HG03442 (cell line): ENCODE results near the gene SMYD3.
A peak's percentile ranks its signal among the peaks of the same experiment; 100 is the strongest.

Experiments
- ATAC-seq: cut with Tn5 transposase; IDR thresholded peaks from one replicate; pipeline ENCODE4 v1.9.1; 2021; ENCODE audit warnings: mild to moderate bottlenecking, moderate library complexity; ENCODE audit not compliant: unreplicated experiment

The SMYD3 gene

DNA sequence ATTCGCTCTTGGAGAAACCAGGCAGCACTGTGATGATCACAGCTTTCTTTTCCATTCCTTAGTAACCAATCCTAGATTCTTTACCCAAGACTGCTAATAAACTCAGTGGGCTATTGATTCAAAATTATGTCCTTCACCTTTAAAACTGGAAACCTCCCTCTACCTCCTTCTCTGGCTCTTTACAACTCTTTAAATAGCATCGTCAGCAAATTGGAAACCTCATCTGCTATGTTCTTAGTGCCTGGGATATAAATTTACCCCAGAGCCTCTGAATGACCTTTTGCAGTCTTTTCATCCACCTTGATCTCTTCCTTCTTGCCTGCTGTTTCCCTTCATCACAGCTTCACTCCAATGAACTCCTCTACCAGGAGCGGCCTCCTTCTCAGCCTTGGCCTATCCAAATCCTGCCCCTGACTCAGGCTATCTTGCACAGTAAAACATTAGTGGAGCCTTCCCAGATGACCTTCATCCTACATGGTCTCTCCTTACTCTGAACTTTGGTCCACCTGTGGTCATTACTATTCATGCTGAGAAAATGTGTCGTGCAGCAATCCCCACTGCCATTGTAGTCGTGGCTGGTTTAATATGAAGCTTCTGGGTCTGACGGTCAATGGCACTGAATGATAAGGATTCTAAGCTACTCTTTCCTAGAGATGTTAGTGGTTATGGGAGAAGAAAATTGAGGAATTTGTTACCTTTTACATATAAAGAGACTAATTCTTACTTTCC lies 644.1 kb downstream of the SMYD3 start:
- no peak for ATAC-seq

DNA sequence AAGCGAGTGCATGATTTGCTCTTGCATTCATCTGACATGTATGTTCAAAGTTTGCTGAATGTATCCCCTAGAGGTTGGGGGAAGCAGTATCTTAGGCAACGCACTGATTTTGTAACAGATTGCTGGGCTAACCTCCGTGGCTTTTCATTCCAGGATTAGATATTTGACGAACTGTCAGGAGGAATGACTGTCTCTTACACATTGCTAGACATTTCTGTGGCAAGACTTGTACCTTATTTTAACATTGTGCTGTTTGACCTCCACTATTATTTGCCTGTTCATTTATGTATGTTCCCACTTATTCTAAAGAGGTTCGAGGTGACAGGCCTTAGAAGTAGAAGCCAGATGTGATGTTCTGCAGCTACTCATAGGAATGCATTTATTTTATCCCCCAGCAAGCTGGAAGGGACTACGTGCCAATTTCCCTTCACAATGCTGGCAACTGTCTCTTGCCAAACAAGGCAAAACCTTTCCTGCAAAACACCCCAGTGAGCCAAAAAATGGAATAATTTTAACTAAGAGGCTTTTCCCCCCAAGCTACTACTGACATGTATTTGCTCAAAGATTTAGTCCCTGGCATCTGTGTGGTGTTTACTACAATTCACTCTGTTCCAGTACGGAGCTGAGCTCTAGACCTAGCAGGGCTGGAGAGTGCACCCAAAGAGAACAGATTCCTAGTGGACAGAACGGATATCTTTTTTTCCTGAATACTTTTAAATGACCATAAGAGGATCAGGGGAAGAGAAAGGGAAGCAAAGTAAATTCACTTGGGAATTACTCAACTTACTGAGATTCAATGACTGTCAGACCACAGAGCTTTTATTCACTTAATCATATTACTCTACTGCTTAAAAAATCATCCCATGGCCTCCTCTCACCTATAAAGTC lies 646.2 kb downstream of the SMYD3 start:
- no peak for ATAC-seq

DNA sequence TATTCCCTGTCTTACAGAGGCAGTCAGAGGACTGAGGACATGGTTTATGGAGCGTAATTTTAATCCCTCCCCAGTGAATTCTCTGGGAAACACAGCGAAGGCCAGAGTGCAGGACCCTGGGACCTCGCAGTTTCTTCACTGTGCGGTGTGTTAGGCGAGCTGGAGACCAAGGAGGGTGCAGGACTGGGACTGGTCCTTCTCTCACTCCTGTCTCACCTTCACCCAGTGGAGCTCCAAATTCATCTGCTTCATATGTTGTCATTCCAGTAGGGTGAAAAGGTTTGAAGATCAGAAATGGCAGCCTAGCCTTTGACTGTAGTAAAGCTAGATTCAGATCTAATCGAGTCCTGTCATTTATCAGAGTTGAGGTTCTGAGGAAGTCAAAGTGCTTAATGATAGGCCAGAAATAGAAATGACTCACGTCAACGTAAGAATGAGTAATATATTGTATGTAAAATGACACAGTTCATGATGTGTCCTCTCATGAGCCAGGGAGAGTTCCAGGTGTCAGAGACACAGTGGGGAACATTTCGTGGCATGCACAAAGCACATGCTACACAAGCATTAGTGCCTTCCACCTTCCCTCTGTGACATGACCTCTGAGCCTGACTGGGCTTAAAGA lies 647.5 kb downstream of the SMYD3 start:
- no peak for ATAC-seq

DNA sequence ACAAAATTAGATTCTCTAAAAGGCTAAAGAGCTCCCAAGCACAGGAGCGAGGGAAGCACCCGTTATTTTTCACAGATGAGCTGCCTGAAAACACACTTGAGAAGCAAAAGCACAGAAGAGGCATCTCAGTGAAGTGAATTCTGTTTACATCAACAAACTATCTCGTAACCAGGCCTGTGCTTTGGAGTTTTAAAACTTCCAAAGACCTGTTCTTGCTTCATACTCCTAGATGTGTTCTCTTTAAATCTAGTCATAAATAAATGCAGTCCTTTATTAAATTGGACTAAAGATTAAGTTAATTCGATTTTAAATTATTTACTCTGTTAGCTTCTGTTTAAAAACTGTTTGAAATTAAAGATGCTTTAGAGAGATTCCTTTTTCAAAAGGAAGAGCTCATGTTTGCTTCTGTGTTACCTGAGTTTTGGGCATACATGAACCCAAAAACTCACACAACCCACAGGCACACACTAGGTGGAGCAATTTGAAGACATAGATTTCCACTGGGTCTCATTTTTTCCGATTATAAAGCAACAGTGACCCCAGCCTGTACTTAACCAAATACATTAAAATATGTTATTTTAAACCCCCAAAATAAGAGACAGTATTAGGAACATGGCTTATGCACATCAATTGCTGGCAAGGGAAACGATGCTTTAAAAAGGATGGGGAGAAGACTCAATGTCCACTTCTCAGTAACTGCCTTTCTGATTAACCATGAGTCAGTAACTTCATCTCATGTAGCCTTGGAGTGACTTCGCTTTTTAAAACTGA lies 648.2 kb downstream of the SMYD3 start:
- ATAC-seq = no peak

DNA sequence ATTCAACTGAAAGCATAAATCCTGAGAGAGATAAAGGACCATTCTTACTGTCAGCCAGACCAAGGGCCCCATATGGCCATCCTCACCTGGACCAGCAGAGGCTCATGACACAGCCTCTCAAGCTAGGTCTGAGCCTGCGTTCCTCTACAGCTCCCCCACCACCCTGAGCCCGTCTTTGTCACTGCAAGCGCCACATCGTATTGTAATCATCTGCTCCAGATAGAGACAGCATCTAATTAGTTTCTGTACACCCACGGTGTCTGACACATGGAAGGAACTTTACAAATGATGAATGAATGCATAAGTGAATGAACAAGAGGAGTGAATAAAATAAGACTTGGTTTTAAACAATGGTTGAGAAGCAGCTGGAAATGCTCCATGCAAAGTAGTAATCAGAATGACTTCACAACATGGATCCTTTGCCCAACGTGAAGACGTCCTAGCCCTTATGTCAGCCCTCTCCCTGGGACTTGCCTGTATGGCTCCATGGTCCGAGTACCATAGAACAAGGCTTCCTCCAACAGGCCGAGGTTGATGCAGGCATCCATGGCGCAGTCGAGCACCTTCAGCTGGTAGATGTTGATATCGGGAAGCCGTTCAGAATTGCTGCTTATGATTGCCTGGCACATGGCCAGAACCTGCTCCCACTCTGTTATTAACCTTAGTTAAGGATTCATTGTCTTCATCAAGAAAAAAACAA lies 648.9 kb downstream of the SMYD3 start:
- ATAC-seq = no peak

DNA sequence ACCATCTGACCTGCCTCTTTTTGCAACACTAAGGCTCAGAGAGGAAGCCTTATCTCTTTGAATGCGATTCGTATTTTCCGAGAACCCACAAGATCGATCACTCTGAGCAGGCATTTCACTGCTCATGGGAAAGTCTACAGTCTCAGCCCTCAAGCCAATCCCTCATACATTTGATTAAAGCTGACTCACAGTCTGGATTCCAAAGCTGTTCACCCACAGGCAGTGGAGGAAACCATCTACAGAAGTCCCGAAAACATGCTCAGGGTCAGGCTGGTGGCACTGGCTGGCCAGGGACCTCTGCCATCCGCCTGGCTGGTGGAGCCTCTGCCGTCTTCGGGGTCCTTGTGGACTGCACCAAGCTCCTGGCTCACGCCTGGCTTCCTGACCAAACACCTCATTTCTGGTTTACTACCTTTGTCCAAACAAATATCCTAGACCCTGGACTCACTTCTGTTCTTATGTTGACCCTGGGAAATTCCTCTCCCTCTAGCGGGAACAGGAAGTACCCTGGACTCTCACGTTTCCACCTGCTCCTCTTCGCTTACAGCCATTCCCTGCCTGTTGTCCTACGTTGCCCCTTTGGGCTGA lies 650.0 kb downstream of the SMYD3 start:
- no peak for ATAC-seq

DNA sequence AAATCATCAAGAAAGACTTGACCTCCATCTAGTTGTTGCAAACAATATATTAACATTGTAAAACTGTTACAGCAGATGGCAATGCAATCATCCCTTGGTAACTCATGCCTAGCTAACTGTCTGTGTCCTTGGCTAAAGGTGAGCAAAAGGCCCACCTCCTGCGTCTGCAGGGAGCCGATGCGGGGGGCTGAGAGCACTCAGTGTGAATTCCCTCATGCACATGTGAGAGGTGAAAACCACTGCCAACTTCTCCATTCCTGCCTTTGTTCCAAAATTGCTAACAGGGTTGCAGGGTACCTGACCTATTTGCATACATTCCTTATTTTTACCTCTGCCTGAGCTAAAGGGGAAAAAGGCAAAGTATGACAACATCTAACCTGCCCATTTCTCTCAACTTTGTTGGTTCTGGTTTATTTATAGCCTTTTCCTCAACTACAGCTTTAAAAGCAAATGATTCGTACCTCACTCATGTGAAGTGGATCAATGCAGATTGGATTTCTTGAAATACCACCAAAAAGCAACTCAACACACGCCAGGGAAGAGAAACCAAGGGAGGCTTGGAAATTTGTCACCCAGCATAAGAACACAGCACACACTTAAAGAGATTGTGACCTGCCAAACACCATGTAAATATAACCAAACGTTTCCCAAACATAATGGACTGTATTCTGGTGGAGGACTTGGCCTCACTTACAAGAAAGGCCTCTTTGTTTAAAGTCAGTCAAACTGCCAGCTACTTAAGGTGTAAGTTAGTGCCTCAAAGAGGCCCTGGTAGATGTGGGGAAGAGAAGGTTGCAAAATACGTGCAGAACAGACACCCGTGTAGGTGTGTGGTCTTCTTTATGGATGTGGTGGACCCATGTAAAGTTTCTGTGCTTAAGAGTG lies 651.0 kb downstream of the SMYD3 start:
- ATAC-seq = no peak

DNA sequence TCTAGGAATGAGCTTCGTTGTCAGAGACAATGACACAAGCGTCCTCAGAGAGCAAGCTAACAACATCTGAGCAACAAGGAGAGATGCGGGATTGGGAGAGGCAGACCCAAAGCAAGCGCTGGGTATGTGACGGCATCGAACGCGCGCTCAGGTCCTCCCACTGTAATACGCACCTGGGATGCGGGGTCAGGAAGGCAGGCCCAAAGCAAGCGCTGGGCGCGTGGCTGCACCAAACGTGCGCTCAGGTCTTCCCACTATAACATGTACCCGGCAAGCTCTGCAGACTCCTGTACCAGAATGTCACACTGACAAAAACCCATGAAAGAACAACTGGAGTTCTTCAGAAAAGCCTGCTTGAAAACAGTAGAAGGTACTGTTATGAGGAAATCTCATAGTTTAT lies 653.8 kb downstream of the SMYD3 start:
- no peak for ATAC-seq

DNA sequence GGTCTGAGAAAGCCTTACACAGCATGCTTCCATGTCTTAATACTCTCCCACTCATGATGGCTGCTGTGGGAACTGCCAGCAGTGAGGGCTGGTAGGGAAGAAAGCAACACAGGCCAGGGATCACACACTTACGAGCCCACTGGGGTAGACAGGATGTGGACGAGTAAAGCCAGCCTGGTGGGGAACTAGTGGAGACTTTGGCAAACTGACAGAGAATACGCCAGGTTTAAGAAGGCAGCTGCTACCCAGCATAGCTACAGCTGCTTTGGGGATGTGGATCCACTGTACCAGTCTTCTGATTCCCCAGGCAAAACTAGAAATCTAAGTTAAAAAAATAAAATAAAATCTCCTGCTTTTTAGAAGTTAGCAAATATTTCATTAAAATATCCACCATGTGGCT lies 664.0 kb downstream of the SMYD3 start:
- ATAC-seq = no peak

DNA sequence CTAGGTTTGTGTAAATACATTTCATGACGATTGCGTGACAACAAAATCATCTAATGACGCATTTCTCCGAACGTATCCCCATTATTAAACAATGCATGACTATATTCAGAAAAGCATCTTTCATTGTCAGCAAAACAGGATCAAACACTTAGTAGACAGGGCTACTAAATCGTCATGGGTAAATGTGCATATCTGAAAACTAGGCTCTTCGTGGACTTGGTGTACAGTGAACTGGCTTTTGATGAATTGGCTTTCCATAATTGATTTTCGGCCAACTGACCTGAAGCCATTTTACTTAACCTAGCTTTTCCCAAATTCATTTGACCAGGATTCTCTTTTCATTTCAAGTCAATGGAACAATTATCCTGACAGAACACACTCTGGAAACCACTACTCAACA lies 665.0 kb downstream of the SMYD3 start:
- ATAC-seq = no peak

DNA sequence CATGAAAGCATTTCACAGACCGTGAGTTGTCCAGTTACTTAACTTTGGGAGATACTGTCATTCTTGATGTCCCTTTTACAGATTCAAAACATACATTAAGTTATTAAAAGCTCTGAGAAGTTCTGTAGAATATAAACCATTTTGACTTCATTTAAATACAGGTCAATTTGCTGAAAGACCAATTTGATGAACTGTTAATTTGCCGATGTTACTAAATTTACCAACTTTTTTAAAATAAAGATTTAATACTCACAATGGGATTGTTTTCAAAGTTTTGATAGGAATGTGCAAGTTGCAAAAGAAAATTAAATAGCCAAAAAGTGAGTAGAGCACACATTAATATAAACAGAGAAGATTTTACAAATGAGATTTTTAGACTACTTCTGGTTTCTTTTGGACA lies 666.1 kb downstream of the SMYD3 start:
- ATAC-seq = no peak

DNA sequence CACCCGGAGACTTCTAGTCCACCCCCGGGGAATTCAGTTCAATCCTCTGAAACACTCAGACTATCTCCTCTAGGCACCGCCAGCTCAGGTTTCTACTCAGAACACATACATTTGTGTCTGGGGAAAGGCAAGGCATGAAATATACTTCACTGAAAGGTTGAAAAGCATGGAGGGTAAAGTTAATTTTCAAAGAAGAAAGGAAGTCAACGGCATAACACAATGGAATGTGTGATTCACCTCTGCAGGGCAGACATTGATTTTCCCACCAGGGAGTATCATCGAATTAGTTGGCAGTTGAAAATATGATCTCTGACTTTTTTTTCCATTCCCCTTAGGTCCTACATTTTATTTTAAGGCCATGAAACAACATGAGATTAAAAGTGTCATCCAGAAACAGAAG lies 669.4 kb downstream of the SMYD3 start:
- ATAC-seq = no peak

DNA sequence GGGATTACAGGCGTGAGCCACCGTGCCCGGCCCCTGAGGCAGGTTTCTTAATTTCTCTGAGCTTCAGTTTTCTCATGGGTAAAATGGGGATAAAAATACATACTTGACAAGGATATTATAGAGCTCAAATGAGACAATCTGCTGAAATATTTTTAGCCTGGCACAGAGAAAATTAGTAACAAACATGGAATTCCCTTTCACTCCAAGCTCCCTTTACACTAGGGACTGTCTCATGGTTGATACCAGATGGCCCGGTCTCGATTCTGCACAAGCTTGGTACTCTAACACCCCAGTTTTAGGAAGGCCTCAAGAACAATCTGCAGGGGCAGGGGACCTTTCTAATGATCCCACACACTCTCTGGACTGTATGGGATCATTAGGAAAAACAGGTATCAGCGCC lies 671.7 kb downstream of the SMYD3 start:
- no peak for ATAC-seq

DNA sequence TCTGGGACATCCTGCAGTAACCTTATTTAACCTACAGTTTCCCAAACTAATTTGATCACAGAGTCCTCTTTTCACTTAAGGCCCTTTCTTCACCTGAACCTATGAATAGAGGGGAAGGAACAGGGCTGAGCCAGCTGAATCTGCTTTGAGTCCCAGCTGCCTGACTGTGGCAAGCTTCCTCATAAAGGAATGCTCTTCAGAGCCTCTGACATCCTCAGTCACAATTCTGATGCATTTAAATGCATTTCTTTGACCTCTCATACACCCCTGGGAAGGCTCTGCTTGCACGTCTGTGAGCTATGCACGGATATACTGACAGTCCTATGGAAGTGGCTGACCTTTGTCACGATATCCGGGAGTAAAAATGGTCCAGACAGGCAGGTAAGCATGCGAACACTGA lies 673.1 kb downstream of the SMYD3 start:
- ATAC-seq = no peak

DNA sequence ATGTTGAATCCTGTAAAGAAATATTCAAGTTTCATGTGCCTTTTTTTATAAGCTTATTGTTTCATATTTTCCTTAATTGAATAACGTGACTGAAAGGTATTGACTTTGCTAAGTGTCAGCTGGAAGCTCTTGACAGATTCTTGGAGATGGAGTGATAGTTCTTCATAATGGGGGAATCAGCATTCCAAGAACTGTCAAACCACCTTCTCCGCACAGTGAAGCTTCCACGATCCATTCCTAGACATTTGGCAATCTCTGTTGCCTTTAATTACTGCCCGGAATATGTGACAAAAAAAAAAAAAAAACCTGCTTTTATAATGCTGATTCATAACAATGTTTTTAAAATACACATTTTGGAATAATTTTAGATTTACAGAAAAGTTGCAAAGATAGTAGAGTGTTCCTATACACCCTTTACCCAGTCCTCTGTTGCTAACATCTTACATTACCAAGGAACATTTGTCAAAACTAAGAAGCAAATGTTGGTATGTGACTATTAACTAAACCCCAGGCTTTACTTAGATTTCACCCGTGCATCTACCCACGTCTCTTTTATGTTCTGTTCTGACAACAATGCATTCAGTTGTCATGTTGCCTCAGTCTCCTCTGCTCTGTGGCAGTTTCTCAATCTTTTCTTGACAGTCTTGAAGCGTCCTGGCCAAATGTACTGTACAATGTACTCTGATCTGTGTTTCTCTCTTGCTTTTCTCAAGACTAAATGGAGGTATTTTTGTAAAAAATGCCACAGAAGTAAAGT lies 674.1 kb downstream of the SMYD3 start:
- no peak for ATAC-seq

DNA sequence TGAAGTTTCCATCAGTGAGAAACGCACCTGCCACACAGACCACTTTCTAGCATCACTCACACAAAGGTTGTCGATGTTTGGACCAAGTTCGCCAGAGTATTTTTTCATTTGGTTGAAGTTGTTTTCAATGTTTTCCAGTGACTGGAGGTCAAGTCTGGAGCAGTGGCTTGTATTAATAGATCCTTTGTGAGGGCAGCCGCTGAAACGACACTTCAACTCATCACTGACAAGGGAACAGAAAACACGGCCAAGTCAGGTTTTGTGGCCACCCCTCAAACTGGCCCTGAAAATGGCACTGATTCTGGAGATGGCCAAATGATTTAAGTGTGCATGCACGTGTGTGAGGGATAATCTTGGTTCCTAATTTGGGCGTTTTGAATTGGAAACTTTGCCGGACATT lies 675.6 kb downstream of the SMYD3 start:
- ATAC-seq = no peak

DNA sequence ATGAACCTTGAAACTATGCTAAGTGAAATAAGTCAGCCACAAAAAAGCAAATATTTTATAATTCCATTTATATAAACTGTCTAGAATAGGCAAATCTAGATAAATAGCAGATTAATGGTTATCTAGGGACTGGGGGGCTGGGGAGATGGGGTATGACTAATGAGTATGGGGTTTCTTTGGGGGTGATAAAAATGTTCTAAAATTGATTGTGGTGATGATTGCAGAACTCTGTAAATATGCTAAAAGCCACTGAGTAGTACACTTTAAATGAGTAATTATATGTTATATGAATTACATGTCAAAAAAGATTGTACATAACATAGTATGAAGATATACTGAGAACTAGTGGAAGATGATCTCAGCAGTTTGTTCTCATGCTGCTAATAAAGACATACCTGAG lies 677.3 kb downstream of the SMYD3 start:
- no peak for ATAC-seq

DNA sequence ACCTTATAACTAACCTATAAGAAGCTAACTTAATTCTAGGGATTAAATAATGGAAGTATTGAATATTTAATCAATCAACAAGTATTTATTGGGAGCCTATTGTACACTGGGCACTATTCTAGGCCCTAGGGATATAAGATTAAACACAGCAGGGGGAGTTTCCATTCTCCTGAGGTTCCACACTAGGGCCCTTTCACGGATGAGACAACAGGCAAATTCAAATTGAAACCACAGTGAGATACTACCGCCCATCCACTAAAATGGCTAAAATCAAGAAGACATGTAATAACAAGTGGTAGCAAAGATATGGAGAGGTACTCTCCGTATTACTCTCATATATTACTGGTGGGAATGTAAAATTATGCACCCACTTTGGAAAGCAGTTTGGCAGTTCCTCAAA lies 677.9 kb downstream of the SMYD3 start:
- ATAC-seq = peak; percentile 81
